GM21723 (cell line): ENCODE data around the gene ENTPD8.

Experiments used
- ATAC-seq: cut with Tn5 transposase; IDR thresholded peaks from one replicate; pipeline ENCODE4 v1.9.1; 2021; ENCODE audit warnings: mild to moderate bottlenecking, moderate library complexity; ENCODE audit not compliant: unreplicated experiment

ENTPD8 gene

DNA sequence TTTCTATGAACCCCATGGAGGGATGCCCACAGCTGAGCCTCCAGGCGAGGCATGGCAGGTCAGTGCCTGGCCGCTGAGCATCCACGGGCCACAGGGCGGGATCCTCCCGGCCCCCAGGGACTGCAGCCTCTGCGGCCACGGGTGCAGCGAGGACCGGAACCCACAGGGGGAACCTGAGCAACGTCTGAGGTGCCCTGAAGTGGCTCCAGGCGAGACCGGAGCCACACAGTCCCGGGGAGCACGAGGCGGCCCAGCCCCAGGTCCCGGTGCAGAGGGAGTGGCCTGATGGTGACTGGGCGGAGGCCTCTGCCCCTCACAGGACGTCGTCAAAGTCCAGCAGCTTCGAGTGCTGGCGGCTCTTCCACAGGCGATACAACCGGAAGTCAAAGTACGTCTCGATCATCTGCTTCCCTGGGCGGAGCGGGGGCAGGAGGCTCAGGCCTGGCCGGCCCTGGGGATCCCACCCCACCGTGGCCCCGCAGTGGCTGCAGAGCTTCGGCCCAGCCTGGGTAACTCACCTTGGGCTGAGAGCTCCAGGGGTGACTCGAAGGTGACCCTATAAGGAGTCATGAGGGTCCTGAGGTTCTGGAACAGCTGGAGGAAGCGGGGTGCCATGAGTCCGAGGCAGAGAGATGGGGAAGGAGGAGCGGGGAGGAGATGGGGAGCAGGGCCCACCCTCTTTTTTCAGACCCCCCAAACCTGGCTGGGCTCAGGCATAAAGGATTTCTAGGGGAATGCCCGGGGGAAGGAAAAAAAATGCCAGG lies 8.1 kb upstream of the ENTPD8 start:
- no peak for ATAC-seq

DNA sequence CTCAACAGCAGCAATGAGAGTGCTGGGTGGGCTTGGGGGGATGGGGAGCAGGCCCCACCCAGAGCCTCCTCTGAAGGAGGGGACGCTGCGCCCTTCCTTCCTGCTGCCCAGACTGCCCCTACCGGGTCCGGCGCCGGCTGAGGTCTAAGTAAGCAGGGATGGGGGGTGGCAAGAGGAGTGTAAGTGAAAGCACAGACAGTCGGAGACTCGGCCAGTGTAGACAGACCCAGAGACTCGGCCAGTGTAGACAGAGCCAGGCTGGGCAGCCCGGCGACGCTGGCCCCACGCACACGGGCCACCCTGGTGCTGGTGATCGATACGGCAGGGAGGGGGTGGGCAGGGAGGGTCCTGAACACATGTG lies 7.4 kb upstream of the ENTPD8 start:
- no peak for ATAC-seq

DNA sequence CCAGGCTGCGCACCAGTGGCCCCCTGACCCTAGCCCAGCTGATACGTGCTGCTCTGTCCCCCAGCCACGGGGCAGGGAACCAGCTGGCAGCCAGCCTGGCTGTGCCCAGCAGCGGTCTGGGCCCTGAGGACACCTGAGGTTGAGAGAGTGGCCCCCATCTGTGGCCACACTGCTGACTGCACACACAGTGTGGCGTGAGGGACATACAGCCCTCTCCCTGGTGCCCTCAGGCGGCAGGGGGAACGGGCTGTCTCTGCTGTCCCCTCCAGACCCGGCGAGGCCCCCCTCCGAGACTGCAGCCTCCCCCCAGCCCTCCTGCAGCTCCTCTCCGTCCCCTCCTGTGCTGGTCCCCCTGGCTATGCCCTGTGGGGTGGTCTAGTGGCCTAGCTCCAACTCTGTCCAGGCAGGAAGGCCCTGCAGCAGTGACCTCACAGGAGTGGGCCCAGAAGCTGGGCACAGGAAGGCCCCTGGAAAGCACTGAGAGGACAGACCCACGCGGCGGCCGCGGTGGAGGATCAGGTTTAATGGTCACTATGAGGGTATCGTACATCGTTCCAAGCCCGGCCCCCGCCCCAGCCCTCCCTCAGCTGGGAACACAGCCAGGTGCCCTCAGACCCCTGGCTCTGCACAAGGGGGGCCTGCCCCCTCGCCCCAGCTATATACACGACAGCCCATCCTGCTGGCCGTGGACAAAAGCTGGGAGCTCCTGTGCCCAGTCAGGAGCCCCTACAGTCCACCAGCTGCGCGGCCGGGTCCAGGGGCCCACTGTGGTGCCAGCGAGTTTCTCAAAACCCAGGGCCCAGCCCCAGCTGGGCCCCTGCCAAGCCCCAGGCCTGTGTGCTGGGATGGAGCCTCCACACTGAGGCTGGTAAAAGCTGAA lies 6.8 kb upstream of the ENTPD8 start:
- ATAC-seq, result no peak

DNA sequence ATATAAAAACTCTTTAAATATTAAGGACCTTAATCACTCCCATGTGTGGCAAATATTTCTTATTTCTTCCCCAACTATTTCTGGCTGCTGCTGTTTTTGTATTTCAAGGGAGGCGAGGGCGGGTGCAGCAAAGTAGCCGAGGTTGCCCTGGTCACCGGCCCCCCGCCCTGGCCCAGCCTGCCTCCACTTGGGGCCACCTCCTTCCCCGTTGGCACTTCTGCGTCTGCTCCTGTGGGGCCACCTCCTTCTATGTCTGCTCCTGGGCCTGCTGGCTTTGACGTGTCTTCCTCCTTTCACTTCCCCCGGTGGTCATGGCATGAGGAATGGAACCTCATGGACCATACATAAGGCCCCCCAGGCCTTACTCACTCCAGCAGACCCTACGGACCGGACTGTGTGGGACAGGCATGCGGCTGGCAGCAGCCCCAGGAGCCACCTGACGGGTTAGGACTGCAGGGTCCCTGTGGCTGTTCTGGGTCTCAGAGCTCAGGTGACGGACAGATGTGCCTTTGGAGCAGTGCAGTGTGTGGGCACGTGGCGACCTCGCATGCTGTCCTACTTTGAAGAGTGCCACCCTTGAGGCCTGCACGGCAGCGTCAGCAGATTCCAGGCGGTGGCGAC lies 5.8 kb upstream of the ENTPD8 start:
- no peak for ATAC-seq

DNA sequence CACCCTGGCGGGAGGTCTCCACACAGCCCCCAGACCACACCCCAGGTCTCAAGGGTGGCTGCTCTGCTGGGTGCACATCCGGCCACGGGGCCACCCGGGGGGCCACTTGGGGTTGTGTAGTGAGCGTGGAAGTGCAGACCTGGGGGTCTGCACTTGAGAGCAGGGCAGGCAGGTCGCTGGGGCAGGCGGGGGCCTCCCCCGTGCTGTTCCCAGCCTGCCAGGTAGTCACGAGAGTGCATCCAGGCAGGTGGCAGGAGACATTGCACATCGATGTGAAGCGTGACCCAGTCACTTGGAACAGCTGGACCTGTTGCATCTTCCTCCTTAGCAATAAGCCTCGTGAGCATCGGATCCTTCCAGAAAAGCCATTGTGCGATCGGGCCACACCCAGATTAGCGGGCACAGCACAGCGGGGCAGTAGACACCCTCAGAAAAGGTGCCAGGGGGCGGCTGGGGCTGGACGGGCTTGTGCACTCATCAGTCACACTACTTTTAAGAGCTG lies 4.8 kb upstream of the ENTPD8 start:
- no peak for ATAC-seq

DNA sequence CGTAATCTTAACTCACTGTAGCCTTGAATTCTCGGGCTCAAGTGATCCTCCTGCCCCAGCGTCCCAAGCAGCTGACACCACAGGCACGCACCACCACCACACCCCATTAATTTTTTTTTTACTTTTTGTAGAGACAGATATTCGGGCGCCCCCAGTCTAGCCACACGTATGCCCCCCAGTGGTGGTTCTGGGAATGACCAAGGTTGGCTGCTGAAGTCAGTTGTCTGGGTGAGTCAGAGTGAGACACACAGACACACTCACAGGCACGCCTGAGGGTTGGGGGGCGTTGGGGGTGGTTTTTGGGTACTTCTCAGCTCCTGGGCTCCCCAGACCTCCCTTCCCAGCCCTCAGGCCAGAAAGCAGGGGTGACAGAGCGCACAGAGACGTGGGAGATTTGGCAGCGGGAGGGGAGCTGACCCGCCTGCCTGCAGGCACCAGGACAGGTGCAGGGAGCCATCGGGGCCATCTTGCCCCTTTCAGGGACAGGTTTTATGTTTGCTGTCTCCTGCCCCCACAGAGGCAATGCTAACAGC lies 4.2 kb upstream of the ENTPD8 start:
- peak; percentile 78 for ATAC-seq

DNA sequence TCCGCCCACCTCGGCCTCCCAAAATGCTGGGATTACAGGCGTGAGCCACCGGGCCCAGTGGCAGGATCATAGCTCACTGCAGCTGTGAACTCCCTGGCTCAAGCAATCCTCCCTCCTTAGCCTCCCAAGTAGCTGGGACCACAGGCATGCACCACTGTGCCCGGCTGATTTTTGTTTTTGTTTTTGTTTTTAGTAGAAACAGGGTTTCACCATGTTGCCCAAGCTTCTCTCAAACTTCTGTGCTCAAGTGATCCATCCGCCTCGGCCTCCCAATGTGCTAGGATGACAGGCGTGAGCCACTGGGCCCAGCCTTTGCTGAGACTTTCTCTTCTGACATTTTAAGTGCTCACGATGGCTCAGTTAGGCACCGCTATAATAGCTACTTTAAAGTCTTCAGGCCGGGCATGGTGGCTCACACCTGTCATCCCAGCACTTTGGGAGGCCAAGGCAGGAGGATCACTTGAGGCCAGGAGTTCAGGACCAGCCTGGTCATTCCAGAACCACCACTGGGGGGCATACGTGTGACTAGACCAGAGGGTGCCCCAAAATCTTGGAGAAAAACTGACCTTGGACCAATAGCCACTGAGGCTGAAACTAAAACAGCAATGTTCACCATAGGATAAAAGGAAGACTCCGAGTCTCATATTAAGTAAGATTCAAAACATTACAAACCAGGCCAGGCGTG lies 3.1 kb upstream of the ENTPD8 start:
- ATAC-seq, result no peak

DNA sequence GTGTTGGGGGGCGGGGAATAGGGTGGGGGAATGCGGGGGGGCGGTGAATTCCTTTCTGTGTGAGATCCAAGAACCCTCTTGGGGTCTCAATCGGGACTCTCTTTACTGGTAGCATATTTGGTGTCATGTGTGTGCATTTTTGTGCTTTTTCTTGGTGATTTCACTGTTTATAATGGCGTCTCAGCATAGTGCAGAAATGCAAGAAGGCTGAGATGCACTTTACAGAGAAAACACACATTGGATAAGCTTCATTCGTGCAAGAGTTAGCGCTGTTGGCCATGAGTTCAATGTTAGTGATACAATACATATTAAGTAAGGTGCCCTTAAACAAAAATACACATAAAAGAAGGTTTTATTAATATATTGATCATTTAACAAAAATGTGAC lies 771 bp upstream of the ENTPD8 start:
- no peak for ATAC-seq

DNA sequence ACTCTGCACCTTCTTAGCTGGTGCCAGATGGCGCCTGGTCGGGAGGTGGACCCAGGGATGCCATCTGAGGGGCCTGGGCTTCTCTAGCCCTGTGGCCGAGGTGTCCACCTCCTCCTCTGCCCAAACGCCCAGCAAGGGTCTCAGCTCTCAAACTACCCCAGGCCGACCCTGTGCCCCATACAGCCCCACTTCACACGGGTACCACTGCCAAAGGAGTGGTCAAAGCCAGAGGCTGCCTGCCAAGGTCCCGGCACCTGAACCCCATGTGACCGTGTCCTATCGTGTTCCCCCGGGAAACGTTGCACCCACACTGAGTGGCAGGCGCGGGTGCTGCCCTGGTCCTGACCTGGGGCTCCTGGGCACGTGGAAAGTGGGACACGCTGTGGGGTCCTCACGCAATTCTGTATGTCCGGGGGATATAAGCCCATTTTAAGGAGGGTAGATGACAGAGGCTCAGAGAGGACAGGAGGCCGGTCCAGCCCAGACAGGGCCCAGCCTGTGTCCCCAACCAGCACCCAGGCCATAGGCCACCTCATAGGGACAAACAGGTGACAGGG lies 1.9 kb downstream of the ENTPD8 start:
- no peak for ATAC-seq

DNA sequence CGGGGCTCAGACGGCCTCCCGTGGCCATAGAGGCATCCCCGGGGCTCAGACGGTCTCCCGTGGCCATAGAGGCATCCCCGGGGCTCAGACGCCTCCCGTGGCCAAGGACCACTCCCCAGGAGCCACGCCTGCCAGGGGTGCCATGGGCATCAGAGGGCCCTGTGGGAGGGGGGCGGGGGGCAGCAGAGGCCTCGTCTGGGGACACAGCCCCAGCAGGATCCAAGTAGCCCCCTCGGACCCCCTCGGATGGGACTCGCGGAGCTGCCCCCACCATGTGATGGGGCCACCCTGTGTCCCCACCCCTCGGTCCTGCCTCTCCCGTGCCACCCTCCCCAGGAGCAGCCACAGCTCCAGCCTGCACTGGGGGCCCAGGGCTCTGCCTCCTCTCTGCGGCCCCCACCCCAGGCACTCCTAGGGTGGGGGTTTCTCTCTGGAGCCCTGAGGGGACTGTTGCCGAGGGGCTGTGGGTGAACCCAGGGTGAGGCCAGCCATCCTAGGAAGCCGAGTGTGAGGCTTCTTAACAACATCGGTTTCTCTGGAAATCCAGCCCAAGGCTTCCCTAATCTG lies 2.5 kb downstream of the ENTPD8 start:
- ATAC-seq, result no peak

DNA sequence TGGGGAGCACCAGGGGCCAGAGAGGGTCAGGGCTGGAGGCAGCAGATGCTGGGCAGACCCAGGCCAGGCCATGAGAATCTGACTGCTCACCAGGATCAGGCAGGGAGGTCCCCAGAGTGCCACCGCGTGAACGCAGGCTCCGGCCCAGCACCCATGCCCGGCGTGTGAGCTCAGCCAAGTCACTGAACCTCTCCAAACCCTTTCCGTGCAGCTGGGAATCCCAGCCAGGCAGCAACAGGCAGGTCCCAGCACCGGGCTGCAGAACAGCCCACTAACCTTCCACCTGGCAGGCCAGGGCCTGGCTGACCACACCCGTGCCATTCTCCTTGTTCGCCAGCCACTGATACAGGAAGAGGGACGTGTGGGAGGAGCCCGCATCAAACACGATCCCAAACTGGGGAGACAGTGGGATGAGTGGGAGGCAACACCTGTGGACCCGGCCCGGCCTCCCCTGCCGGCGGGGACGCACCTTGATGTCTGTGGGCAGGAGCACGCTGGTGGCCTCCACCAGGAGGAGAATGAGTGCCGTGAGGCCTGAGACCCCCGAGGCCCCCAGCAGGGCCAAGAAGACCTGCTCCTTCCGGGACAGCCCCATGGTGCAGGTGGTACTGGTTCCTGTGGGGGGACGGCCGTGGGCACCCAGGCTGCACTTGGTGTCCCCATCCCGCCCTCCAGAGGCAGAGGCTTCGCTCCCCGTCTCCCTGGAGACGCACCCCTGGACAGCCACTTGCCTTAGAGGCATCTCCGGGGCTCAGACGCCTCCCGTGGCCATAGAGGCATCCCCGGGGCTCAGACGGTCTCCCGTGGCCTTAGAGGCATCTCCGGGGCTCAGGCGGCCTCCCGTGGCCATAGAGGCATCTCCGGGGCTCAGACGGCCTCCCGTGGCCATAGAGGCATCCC lies 3.2 kb downstream of the ENTPD8 start:
- ATAC-seq, result no peak

DNA sequence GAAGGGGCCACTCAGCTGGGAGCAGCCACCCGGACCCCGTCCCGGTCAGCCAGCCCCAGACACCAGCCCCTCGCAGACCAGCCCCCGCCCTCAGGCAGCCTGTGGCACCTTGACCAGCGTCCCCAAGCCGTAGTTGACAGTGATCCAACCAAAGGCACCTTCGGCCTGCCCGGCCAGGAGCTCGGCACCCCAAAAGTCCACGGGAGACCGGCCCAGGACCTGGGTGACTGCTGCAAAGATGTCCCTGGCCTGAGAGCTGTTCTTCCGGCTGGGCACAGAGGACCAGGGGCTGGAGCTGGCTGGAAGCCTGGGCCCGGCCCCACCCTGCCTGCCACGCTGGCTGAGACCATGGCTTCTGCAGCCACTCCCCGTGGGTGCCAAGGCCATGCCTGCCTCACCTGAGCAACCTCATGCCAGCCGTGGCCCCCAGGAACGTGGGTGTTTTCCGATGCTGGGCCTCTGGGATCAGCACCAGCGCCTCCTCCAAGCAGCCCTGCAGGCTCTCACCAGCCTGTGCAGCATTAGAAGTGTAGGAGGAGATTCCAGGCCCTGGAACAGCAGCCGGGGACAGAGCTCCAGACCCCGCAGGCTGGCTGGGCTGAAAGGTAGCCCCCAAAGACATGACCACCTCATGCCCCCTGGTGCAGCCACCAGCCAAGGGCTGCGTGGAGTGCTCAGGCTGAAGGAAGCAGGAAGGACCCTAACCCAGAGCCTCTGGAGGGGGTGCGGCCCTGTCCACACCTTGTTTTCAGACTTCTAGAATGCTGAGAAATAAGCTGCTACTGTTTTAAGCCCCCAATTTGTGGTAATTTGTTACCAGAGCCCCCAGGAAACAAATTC lies 4.2 kb downstream of the ENTPD8 start:
- no peak for ATAC-seq

DNA sequence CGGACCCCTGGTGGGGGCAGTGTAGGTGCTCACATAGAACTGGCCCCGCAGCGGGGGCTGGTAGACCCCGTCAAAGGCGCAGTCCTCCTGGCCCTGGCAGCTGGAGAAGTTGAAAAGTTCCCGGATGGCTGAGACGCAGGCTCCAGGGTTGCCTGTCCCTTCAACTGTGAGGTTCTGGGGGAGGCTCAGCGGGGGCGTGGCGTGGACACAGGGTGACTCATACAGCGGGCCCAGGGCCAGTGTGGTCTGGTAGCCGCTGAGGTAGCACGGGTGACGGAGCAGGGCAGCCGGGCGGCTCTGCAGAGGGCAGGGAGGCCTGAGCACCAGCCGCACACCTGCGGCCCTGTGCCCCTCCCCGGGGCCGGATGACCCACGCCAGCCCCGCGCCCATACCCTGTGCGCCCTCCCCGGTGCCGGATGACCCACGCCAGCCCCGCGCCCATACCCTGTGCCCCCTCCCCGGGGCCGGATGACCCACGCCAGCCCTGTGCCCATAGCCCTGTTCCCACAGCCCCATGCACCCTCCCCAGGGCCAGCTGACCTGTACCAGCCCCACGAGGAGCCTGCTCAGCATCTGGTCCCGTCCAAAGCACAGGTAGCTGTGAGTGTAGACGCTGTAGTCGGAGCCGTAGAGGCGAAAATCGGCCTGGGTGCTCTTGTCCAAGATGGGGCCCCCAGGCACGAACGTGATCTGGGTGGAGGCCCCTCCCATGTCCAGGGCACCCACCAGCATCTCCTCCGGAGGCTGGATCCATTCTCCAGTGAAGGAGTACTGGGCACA lies 5.0 kb downstream of the ENTPD8 start:
- no peak for ATAC-seq

DNA sequence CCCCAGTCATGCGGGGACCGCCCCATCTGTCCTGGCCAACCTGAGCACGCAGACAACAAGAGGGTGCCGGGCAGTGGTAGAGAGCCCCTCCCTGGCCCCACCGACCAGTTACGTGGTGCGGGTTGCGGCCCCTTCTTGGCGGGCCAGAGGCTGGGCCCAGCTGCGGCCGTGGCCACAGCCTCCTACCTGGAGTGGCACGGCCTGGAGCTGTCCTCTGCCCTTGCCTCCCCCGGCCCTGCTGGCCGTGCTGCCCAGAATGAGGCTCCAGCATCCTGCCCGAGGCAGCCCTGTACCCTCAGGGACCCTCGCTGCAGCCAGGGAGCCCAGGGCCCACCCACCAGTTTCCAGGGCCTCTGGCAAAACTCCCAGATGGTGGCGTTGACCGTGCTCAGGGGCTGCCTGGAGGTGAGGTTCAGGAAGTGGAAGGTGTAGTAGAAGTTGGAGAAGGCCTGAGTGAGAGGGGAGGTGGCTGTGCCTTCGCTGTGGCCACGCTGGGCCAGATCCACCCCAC lies 5.7 kb downstream of the ENTPD8 start:
- no peak for ATAC-seq

DNA sequence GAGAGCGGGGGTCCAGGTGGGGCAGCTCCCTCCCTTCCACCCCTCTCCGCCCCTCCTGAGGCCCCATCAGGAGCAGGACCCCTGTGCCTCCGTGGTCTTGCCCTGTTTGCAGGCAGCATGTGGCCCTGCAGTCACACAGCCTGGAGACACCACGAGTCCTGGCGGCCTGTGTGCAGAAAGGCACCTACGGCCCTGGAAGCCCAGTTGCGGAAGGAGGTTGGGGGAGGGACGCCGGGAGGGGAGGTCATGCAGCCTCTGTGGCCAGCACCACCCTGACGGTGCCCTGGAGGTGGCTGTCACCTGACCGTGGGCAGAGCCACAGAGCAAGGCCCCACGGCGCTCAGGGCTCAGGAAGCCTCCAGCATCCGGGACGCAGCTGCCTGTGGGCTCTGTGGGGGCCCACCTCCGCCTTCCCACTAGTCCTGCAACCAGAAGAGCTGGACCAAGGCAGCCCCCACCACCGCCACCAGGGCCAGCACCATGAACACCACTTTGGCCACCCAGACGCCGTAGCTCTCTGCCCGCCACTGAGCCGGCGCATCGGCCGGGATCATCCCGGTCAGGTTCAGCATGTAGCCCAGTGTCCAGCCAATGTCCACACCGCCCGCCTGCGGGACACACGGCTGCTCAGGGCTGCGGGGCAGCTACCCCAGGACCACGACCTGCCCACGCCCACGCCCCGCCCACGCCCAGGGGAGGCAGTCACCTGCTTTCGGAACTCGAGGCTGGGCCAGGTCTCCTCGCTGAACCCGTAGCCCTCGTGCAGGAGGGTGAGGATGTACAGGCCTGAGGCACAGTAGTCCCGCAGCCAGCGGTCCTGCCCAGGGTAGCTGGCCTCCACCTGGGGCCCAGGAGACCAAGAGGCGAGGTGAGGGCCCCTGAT lies 6.4 kb downstream of the ENTPD8 start:
- no peak for ATAC-seq

DNA sequence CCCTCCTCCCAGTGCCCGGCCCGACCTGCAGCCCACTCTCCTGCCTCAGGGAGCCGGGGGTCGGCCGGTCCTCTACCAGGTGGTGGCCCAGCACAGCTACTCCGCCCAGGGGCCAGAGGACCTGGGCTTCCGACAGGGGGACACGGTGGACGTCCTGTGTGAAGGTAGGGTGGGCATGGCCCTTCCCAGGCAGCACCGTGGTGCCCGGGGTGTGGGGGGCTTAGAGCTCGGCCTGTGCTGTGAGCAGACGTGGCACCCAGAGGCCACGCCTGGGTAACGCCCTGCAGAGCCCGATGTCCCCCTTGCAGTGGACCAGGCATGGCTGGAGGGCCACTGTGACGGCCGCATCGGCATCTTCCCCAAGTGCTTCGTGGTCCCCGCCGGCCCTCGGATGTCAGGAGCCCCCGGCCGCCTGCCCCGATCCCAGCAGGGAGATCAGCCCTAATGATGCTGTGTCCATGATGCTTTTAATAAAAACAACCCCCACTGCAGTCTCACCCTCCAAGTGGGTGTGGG lies 7.2 kb downstream of the ENTPD8 start:
- no peak for ATAC-seq
